K562 (cell line): Measurements from ENCODE around the gene RESF1.

Experiments used
- CTCF ChIP-seq, 3 experiments: IDR thresholded peaks in 2 of 3; conservative IDR thresholded peaks in 1 of 3; 2 replicates each; pipeline ENCODE4 v1.5.1; 2011 to 2012; ENCODE audit warnings: low read length in 3 of 3, mild to moderate bottlenecking in 3 of 3, control low read depth in 2 of 3, improper control_type of control experiment in 1 of 3, inconsistent platforms in 1 of 3, low read depth in 1 of 3, mixed read lengths in 1 of 3, moderate library complexity in 1 of 3; ENCODE audit not compliant: insufficient read depth in 2 of 3
- DNMT1 ChIP-seq: fragments of 450-650 bp; IDR thresholded peaks from 2 replicates; pipeline ENCODE4 v1.6.1; 2016; ENCODE audit warnings: antibody characterized with exemption, mild to moderate bottlenecking
- EZH2 ChIP-seq: IDR thresholded peaks from 2 replicates; pipeline ENCODE4 v1.6.1; 2012; ENCODE audit warnings: low read depth, mild to moderate bottlenecking, inconsistent platforms, low read length, borderline replicate concordance
- MBD2 ChIP-seq: sonication (generic); IDR thresholded peaks from 2 replicates; pipeline ENCODE4 v1.6.1; 2016; ENCODE audit warnings: low read depth, borderline replicate concordance
- NRF1 ChIP-seq, 2 experiments: fragments of 450-650 bp; IDR thresholded peaks in 1 of 2; conservative IDR thresholded peaks in 1 of 2; 2 replicates each; pipeline ENCODE4 v1.6.1; 2014; ENCODE audit warnings: mild to moderate bottlenecking in 2 of 2
- POLR2AphosphoS5 ChIP-seq: IDR thresholded peaks from 2 replicates; pipeline ENCODE4 v1.6.1; 2011; ENCODE audit warnings: mild to moderate bottlenecking, low read depth, low read length, moderate library complexity; ENCODE audit not compliant: control insufficient read depth, insufficient read depth
- RAD21 ChIP-seq, 2 experiments: fragments of 250-450 bp in 1 of 2; fragments of 450-650 bp in 1 of 2; sonication (Bioruptor Pico) in 1 of 2; formaldehyde crosslinking in 1 of 2; IDR thresholded peaks in 1 of 2; conservative IDR thresholded peaks in 1 of 2; 2 replicates each; pipeline versions ENCODE4 v1.4.0 to v1.8.0; 2020 to 2022; ENCODE audit warnings: mild to moderate bottlenecking in 2 of 2, moderate library complexity in 1 of 2
- RBFOX2 ChIP-seq: fragments of 200-400 bp; formaldehyde crosslinking; IDR thresholded peaks from 2 replicates; pipeline ENCODE4 v1.6.1; 2017; ENCODE audit warnings: low read depth, mild to moderate bottlenecking, low read length, moderate library complexity

GRCh38 chr12:31914927-31915326 is 44.3 kb upstream of the RESF1 start:
- TF ChIP-seq RBFOX2 (no peak), CTCF (IDR thresholded peaks at IDR 0.05 in 2 of 3, conservative IDR thresholded peaks at IDR 0.05 in 1 of 3; ENCODE audit: insufficient read depth in 2 of 3, low read depth in 1 of 3, low read length in 3 of 3) (no peak), RAD21 (CRISPR knock-in tag; conservative IDR thresholded peaks at IDR 0.05 in 1 of 2, IDR thresholded peaks at IDR 0.05 in 1 of 2) (no peak), EZH2 (no peak), NRF1 (conservative IDR thresholded peaks at IDR 0.05 in 1 of 2, IDR thresholded peaks at IDR 0.05 in 1 of 2) (no peak), POLR2AphosphoS5 (no peak), DNMT1 (no peak), MBD2 (no peak)
